ENCODE results near the gene CUX1. TPM values are rescaled to one million over a fixed set of nuclear protein-coding genes. Genes with fewer than 3 reads are reported as not detected.

CUX1 gene
- total RNA-seq: 10 to 100 TPM; 40.0 to 55.9 (median 47.3) TPM

- peaks cover 7 to 59% (median 8%) of the 10 kb centered on the region in 3 donors for H3K4me1 ChIP-seq
- no peak for DNase-seq
- peak within 1 kb of the TSS; percentile 77 to 88 (median 85) for H3K4me3 ChIP-seq
- no peaks in the 10 kb centered on the region for H3K9me3 ChIP-seq
- 33 to 38% methylated on average over 11 to 12 of the region's 49 CpGs for WGBS, 2 donors
- peaks cover 0 to 5% (median 0%) of the 10 kb centered on the region in 4 donors for H3K27me3 ChIP-seq
- TF ChIP-seq POLR2A (IDR thresholded peaks at IDR 0.05): no peak
- no peak for TF ChIP-seq CTCF (IDR thresholded peaks at IDR 0.05)
- intact Hi-C loops (cut with DNase I): loop anchor here (5.0 to 10.0 kb wide), 2 partner anchors 130 to 213 kb away; no protein-coding TSS in a partner anchor
- H3K36me3 ChIP-seq: no peaks in the 10 kb centered on the region
- peak within 1 kb of the TSS; percentile 75 to 88 (median 78) for H3K27ac ChIP-seq
Measured at GRCh38 chr7:101817471-101818286, at the start of gene CUX1. Gene CUX1 (plus strand): TSS chr7:101817626. CDS start chr7:101817640, 14 bp downstream.

GRCh38 chr7:101768280-101768679, 49.1 kb upstream of the CUX1 start:
- Histone ChIP-seq H3K27ac (no peak overlapping the region), H3K9me3 (no peaks in the 10 kb centered on the region), H3K4me3 (no peak overlapping the region), H3K27me3 (peaks cover 0 to 13% (median 0%) of the 10 kb centered on the region in 4 donors), H3K4me1 (peaks cover 0 to 5% (median 3%) of the 10 kb centered on the region in 3 donors), H3K36me3 (no peaks in the 10 kb centered on the region)
- intact Hi-C loops (cut with DNase I): no loop called here
- WGBS, 2 donors: 81 to 84% methylated on average over 4 to 7 of the region's 7 CpGs
- TF ChIP-seq CTCF (IDR thresholded peaks at IDR 0.05) (no peak), POLR2A (IDR thresholded peaks at IDR 0.05) (no peak)
- no peak for DNase-seq

- no peak for TF ChIP-seq CTCF (IDR thresholded peaks at IDR 0.05)
- no peak for TF ChIP-seq POLR2A (IDR thresholded peaks at IDR 0.05)
- Histone ChIP-seq H3K4me3 (no peak overlapping the region), H3K9me3 (no peaks in the 10 kb centered on the region), H3K27ac (no peak overlapping the region), H3K27me3 (peaks cover 0 to 22% (median 0%) of the 10 kb centered on the region in 4 donors), H3K36me3 (no peaks in the 10 kb centered on the region), H3K4me1 (peaks cover 0 to 5% (median 3%) of the 10 kb centered on the region in 3 donors)
- no peak for DNase-seq
- intact Hi-C loops (cut with DNase I): no loop called here
- WGBS, 2 donors: 89 to 94% methylated on average over 4 of the region's 4 CpGs
Measured at GRCh38 chr7:101770466-101770865, 47.0 kb upstream of the CUX1 start.

- intact Hi-C loops (cut with DNase I): no loop called here
- 52 to 55% methylated on average over 4 of the region's 4 CpGs for WGBS, 2 donors
- no peak for DNase-seq
- no peak for TF ChIP-seq POLR2A (IDR thresholded peaks at IDR 0.05)
- TF ChIP-seq CTCF (IDR thresholded peaks at IDR 0.05): no peak
- H3K27ac ChIP-seq: no peak overlapping the region
- no peaks in the 10 kb centered on the region for H3K36me3 ChIP-seq
- no peak overlapping the region for H3K4me3 ChIP-seq
- no peaks in the 10 kb centered on the region for H3K9me3 ChIP-seq
- H3K27me3 ChIP-seq: peaks cover 0 to 32% (median 0%) of the 10 kb centered on the region in 4 donors
- H3K4me1 ChIP-seq: peaks cover 0 to 2% (median 0%) of the 10 kb centered on the region in 3 donors
Measured at GRCh38 chr7:101772508-101773211, 44.8 kb upstream of the CUX1 start.

- 86 to 90% methylated on average over 8 to 9 of the region's 9 CpGs for WGBS, 2 donors
- no peak for DNase-seq
- Histone ChIP-seq H3K36me3 (no peaks in the 10 kb centered on the region), H3K4me1 (no peaks in the 10 kb centered on the region), H3K4me3 (no peak overlapping the region), H3K27me3 (peaks cover 0 to 37% (median 0%) of the 10 kb centered on the region in 4 donors), H3K27ac (no peak overlapping the region), H3K9me3 (no peaks in the 10 kb centered on the region)
- TF ChIP-seq POLR2A (IDR thresholded peaks at IDR 0.05) (no peak), CTCF (IDR thresholded peaks at IDR 0.05) (no peak)
- intact Hi-C loops (cut with DNase I): no loop called here
Measured at GRCh38 chr7:101775181-101775580, 42.2 kb upstream of the CUX1 start.

Measured in esophagus squamous epithelium (tissue), 5 donors.